NT2/D1 (cell line): ENCODE results near the gene EXOC7.

Experiments
- DNase-seq: peaks from one replicate; pipeline ENCODE4 v3.0.0-alpha.2; 2011; ENCODE audit warnings: low read depth, low spot score
- H3K27me3 ChIP-seq: 2 replicates; pipeline ENCODE4 v1.6.0; 2011; ENCODE audit warnings: mild to moderate bottlenecking; ENCODE audit not compliant: insufficient read length, insufficient read depth
- H3K36me3 ChIP-seq: 2 replicates; pipeline ENCODE4 v1.6.1; 2011; ENCODE audit warnings: mild to moderate bottlenecking, low read length, mixed read lengths; ENCODE audit not compliant: insufficient read depth, insufficient read length
- H3K4me1 ChIP-seq: 2 replicates; pipeline ENCODE4 v1.5.1; 2011; ENCODE audit not compliant: insufficient read depth, insufficient read length
- H3K4me3 ChIP-seq: 2 replicates; pipeline ENCODE4 v1.5.1; 2011; ENCODE audit warnings: low read depth; ENCODE audit not compliant: insufficient read length
- H3K9ac ChIP-seq: 2 replicates; pipeline ENCODE4 v1.6.0; 2011; ENCODE audit warnings: low read depth; ENCODE audit not compliant: insufficient read length
- H3K9me3 ChIP-seq: 2 replicates; pipeline ENCODE4 v1.5.1; 2011; ENCODE audit warnings: mild to moderate bottlenecking, low read length; ENCODE audit not compliant: insufficient read depth
- SUZ12 ChIP-seq: IDR thresholded peaks from 2 replicates; pipeline ENCODE4 v1.6.1; 2011; ENCODE audit not compliant: insufficient read length, insufficient read depth; ENCODE audit errors: extremely low read depth
- YY1 ChIP-seq: IDR thresholded peaks from 2 replicates; pipeline ENCODE4 v1.6.1; 2011; ENCODE audit not compliant: insufficient read length, insufficient read depth
- ZNF274 ChIP-seq: IDR thresholded peaks from 2 replicates; pipeline ENCODE4 v1.6.1; 2011; ENCODE audit warnings: mild to moderate bottlenecking, low read depth, low read length

The EXOC7 gene

DNA sequence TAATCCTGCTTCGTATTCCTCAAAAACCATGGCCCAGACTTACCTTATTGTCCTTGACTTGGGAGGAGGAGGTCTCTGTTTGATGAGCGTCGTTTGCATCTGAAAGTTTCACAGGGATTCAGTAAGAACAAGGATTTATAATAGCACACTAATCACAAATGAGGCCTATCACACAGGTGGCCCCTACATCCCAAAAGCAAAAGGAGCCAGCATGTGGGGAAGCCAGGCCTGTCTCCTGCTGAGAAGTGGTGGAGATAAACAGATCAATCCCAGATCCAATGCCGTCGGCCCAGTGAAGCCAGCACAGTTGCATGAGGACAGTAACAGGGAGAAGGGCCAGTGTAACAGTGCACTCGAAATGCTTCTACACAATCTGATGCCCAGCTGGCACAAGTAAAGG is 63.2 kb downstream of the EXOC7 start:
- Histone ChIP-seq H3K4me3 (no peak overlapping the region), H3K9ac (peak overlapping the region; percentile 24), H3K27me3 (no peaks in the 10 kb centered on the region), H3K4me1 (peaks cover 22% of the 10 kb centered on the region), H3K36me3 (peaks cover 84% of the 10 kb centered on the region), H3K9me3 (no peaks in the 10 kb centered on the region)
- TF ChIP-seq ZNF274: no peak
- no peak for TF ChIP-seq SUZ12
- TF ChIP-seq YY1: no peak
- DNase-seq: peak; percentile 57

GRCh38 chr17:76039121-76039520 is 64.5 kb downstream of the EXOC7 start:
- Histone ChIP-seq H3K36me3 (peaks cover 71% of the 10 kb centered on the region), H3K4me1 (peaks cover 22% of the 10 kb centered on the region), H3K9me3 (no peaks in the 10 kb centered on the region), H3K27me3 (no peaks in the 10 kb centered on the region), H3K4me3 (no peak overlapping the region), H3K9ac (no peak overlapping the region)
- TF ChIP-seq SUZ12 (no peak), ZNF274 (no peak), YY1 (no peak)
- no peak for DNase-seq

DNA sequence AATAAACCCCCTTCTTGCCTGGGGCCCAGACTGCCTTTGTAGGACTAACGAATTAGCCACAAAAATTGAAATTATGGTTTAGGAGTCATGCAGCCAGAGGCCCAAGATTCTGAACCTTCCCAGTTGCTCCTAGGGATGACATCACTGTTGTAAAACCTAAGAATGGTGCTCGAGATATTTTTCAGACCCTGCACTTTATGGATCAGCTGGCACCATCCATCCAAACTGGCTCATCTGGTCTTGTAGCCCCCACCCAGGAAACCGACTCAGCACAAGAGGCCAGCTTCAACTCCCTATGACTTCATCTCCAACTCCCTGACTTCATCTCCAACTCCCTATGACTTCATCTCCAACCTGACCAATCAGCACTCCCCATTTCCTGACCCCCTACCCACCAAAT is 65.5 kb downstream of the EXOC7 start:
- peaks cover 60% of the 10 kb centered on the region for H3K36me3 ChIP-seq
- H3K9ac ChIP-seq: no peak overlapping the region
- no peak overlapping the region for H3K4me3 ChIP-seq

DNA sequence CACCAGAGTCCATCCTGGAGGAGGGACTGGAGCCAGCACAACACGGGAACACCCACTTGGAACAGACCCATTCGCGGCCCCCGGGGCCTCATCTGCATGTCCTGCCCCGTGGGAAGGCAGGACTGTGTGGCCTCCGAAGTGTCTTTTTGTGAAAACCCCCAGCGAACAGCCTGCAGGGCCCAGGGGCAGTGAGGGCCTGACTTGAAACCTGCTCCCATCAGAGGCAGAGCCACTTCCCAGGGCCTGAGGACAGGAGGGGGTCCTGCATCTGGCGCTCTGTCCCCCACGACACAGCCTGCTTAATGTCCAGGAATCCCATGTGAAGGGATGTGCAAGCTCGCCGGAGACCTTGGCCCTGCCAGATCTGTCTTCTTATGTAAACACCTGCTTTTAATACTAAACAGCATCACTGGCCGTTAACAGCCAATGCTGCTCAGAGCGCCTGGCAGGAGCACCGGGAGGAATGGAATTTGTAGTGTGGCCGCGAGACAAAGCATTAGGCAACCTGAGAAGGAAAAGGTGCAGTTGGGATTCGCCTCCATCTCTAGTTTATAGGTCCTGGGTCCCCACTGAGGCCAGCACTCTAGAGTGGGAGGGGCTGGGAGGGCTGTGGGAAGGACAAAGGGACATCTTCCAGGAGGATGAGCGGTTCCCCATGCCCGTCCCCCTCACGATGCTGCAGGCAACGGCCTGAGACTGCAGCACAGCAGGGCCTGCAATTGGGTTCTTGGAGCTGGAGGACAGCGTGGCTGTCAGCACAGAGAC is 66.9 kb downstream of the EXOC7 start:
- Histone ChIP-seq H3K4me1 (peaks cover 25% of the 10 kb centered on the region), H3K36me3 (peaks cover 47% of the 10 kb centered on the region), H3K27me3 (no peaks in the 10 kb centered on the region), H3K9ac (peak overlapping the region; percentile 63), H3K4me3 (no peak overlapping the region), H3K9me3 (peaks cover 18% of the 10 kb centered on the region; the same call in 1 of the 2 replicates)
- no peak for TF ChIP-seq SUZ12
- TF ChIP-seq ZNF274: no peak
- TF ChIP-seq YY1: no peak
- no peak for DNase-seq

More for the DNA sequence above, 65.5 kb downstream of the EXOC7 start:
- TF ChIP-seq YY1 (no peak), ZNF274 (no peak), SUZ12 (no peak)
- H3K4me1 ChIP-seq: peaks cover 22% of the 10 kb centered on the region
- peaks cover 7% of the 10 kb centered on the region; the same call in 1 of the 2 replicates for H3K9me3 ChIP-seq
- no peaks in the 10 kb centered on the region for H3K27me3 ChIP-seq
- DNase-seq: no peak

GRCh38 chr17:76034428-76035350 is 68.9 kb downstream of the EXOC7 start:
- TF ChIP-seq YY1 (no peak), ZNF274 (no peak), SUZ12 (no peak)
- Histone ChIP-seq H3K9ac (no peak overlapping the region), H3K4me1 (peaks cover 13% of the 10 kb centered on the region), H3K36me3 (peaks cover 28% of the 10 kb centered on the region), H3K4me3 (no peak overlapping the region), H3K27me3 (no peaks in the 10 kb centered on the region), H3K9me3 (peaks cover 18% of the 10 kb centered on the region; the same call in 1 of the 2 replicates)
- no peak for DNase-seq

DNA sequence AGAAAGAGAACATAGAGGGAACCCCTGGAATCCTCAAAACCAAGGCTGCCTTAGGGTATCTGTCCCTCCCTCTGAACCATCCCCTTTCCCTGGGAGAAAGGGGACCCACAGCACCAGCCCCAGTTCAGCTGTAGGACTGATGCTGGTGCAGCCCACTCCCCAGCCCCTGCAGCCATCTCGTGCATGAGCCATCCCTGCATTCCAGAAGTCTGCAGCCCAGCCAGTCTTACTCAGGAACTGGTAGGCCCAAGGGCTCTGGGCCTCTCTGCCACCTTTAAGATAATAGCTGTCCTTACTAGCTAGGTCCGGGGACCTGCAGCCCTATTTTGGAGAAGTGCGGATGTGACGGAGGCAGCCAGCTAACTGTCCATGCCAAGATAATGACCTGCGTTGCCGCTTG is 70.4 kb downstream of the EXOC7 start:
- TF ChIP-seq YY1 (no peak), ZNF274 (no peak), SUZ12 (no peak)
- Histone ChIP-seq H3K27me3 (no peaks in the 10 kb centered on the region), H3K36me3 (peaks cover 13% of the 10 kb centered on the region), H3K4me3 (no peak overlapping the region), H3K9me3 (peaks cover 18% of the 10 kb centered on the region; the same call in 1 of the 2 replicates), H3K4me1 (peaks cover 18% of the 10 kb centered on the region), H3K9ac (no peak overlapping the region)
- no peak for DNase-seq

- TF ChIP-seq SUZ12 (no peak), YY1 (no peak), ZNF274 (no peak)
- DNase-seq: no peak
- Histone ChIP-seq H3K4me1 (peaks cover 18% of the 10 kb centered on the region), H3K9me3 (peaks cover 18% of the 10 kb centered on the region; the same call in 1 of the 2 replicates), H3K36me3 (peaks cover 9% of the 10 kb centered on the region), H3K4me3 (no peak overlapping the region), H3K27me3 (no peaks in the 10 kb centered on the region), H3K9ac (no peak overlapping the region)
Measured at GRCh38 chr17:76032780-76033108, 70.8 kb downstream of the EXOC7 start.
